Right renal pelvis (tissue), 4 donors: Measurements from ENCODE around the gene ZNF692. TPM values are rescaled to one million over a fixed set of nuclear protein-coding genes. Genes with fewer than 3 reads are reported as not detected.
"Not testable (repeated sequence)": the region's sequence is repeated elsewhere in the genome, so short reads cannot be mapped to it uniquely, and the experiment has no call there.

Source experiments
- DNase-seq, 4 donors: peaks; one replicate each; pipeline ENCODE4 v3.0.0-alpha.2; 2013; ENCODE audit warnings: low read depth in 4 of 4, low spot score in 3 of 4, missing footprints in 1 of 4
- polyA plus RNA-seq, 4 donors: library from polyadenylated mRNA; unstranded; fragments of 120-200 nt; gene quantifications; one replicate each; pipeline ENCODE4 v1.2.1, GENCODE V29; 2013; ENCODE audit not compliant: insufficient read length in 4 of 4

Gene ZNF692
- polyA plus RNA-seq, 4 donors: 36.9 to 51.5 (median 43.7) TPM

- no peak for DNase-seq
Observed at GRCh38 chr1:248811514-248812490, 47.1 kb downstream of the ZNF692 start.

- DNase-seq: no peak
Observed at GRCh38 chr1:248810727-248811513, 48.0 kb downstream of the ZNF692 start.

- no peak for DNase-seq
Observed at GRCh38 chr1:248810000-248810726, 48.7 kb downstream of the ZNF692 start.

GRCh38 chr1:248808876-248809275 is 50.0 kb downstream of the ZNF692 start:
- DNase-seq: no peak

GRCh38 chr1:248807067-248807737 is 51.7 kb downstream of the ZNF692 start:
- peak; percentile 9 to 20 (median 14) for DNase-seq

GRCh38 chr1:248805876-248806275 is 53.0 kb downstream of the ZNF692 start:
- no peak for DNase-seq

GRCh38 chr1:248804771-248805681 is 53.9 kb downstream of the ZNF692 start:
- DNase-seq: no peak

GRCh38 chr1:248803501-248803900 is 55.4 kb downstream of the ZNF692 start:
- not testable (repeated sequence) for DNase-seq

GRCh38 chr1:248802454-248802853 is 56.4 kb downstream of the ZNF692 start:
- no peak for DNase-seq

- no peak for DNase-seq
Observed at GRCh38 chr1:248800459-248800858, 58.4 kb downstream of the ZNF692 start.

Other genes starting within 250 kb of the ZNF692 start
- gene OR2T11, start 224.0 kb downstream of the ZNF692 start, polyA plus RNA-seq: not detected
- gene OR2T35, start 213.8 kb downstream of the ZNF692 start, polyA plus RNA-seq: not detected
- gene OR2T27, start 203.6 kb downstream of the ZNF692 start, polyA plus RNA-seq: not detected
- not detected for gene OR14I1, start 156.3 kb downstream of the ZNF692 start, polyA plus RNA-seq
- under 1 TPM in 1 of 4 donors, not detected in 3; 0.04 TPM for gene LYPD8, start 103.3 kb downstream of the ZNF692 start, polyA plus RNA-seq
- 10 to 100 TPM; 23.1 to 31.1 (median 24.9) TPM for gene SH3BP5L, start 33.2 kb downstream of the ZNF692 start, polyA plus RNA-seq
- gene ZNF672, start 20.9 kb downstream of the ZNF692 start, polyA plus RNA-seq: 10 to 100 TPM; 22.1 to 26.6 (median 23.7) TPM
- 10 to 100 TPM in 3 of 4 donors, 1 to 10 TPM in 1; 9.7 to 13.4 (median 12.0) TPM for gene PGBD2, start 47.1 kb upstream of the ZNF692 start, polyA plus RNA-seq